ENCODE measurements around the gene ANXA7.

GRCh38 chr10:73344269-73344668, 69.6 kb downstream of the ANXA7 start:
- TF ChIP-seq, protein P1, sequence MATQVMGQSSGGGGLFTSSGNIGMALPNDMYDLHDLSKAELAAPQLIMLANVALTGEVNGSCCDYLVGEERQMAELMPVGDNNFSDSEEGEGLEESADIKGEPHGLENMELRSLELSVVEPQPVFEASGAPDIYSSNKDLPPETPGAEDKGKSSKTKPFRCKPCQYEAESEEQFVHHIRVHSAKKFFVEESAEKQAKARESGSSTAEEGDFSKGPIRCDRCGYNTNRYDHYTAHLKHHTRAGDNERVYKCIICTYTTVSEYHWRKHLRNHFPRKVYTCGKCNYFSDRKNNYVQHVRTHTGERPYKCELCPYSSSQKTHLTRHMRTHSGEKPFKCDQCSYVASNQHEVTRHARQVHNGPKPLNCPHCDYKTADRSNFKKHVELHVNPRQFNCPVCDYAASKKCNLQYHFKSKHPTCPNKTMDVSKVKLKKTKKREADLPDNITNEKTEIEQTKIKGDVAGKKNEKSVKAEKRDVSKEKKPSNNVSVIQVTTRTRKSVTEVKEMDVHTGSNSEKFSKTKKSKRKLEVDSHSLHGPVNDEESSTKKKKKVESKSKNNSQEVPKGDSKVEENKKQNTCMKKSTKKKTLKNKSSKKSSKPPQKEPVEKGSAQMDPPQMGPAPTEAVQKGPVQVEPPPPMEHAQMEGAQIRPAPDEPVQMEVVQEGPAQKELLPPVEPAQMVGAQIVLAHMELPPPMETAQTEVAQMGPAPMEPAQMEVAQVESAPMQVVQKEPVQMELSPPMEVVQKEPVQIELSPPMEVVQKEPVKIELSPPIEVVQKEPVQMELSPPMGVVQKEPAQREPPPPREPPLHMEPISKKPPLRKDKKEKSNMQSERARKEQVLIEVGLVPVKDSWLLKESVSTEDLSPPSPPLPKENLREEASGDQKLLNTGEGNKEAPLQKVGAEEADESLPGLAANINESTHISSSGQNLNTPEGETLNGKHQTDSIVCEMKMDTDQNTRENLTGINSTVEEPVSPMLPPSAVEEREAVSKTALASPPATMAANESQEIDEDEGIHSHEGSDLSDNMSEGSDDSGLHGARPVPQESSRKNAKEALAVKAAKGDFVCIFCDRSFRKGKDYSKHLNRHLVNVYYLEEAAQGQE (IDR thresholded peaks at IDR 0.05; ENCODE audit: low read depth, low read length): peak; percentile 55; the same call in 1 of the 2 replicates
- TF ChIP-seq MAX (IDR thresholded peaks at IDR 0.05; ENCODE audit: low read depth, low read length) (no peak), POLR2AphosphoS5 (IDR thresholded peaks at IDR 0.05; ENCODE audit: low read length) (no peak), HDGF (IDR thresholded peaks at IDR 0.05) (no peak), TBL1XR1 (IDR thresholded peaks at IDR 0.05; ENCODE audit: low read depth, low read length) (no peak), ZNF217 (IDR thresholded peaks at IDR 0.05) (no peak), MEF2B (IDR thresholded peaks at IDR 0.05; ENCODE audit: partially characterized antibody, poor library complexity, severe bottlenecking) (no peak), CHD2 (IDR thresholded peaks at IDR 0.05; ENCODE audit: borderline replicate concordance, low read depth, low read length) (no peak), CBX3 (IDR thresholded peaks at IDR 0.05; ENCODE audit: borderline replicate concordance, low read depth) (no peak)
- TF ChIP-seq, protein P2, sequence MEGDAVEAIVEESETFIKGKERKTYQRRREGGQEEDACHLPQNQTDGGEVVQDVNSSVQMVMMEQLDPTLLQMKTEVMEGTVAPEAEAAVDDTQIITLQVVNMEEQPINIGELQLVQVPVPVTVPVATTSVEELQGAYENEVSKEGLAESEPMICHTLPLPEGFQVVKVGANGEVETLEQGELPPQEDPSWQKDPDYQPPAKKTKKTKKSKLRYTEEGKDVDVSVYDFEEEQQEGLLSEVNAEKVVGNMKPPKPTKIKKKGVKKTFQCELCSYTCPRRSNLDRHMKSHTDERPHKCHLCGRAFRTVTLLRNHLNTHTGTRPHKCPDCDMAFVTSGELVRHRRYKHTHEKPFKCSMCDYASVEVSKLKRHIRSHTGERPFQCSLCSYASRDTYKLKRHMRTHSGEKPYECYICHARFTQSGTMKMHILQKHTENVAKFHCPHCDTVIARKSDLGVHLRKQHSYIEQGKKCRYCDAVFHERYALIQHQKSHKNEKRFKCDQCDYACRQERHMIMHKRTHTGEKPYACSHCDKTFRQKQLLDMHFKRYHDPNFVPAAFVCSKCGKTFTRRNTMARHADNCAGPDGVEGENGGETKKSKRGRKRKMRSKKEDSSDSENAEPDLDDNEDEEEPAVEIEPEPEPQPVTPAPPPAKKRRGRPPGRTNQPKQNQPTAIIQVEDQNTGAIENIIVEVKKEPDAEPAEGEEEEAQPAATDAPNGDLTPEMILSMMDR (IDR thresholded peaks at IDR 0.05 in 2 of 3, conservative IDR thresholded peaks at IDR 0.05 in 1 of 3; ENCODE audit: control insufficient read depth in 2 of 3, extremely low read depth in 1 of 3, insufficient read depth in 1 of 3, low read depth in 3 of 3, low read length in 3 of 3): no peak
- TF ChIP-seq, protein P3, sequence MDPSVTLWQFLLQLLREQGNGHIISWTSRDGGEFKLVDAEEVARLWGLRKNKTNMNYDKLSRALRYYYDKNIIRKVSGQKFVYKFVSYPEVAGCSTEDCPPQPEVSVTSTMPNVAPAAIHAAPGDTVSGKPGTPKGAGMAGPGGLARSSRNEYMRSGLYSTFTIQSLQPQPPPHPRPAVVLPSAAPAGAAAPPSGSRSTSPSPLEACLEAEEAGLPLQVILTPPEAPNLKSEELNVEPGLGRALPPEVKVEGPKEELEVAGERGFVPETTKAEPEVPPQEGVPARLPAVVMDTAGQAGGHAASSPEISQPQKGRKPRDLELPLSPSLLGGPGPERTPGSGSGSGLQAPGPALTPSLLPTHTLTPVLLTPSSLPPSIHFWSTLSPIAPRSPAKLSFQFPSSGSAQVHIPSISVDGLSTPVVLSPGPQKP (IDR thresholded peaks at IDR 0.05; ENCODE audit: low read depth, low read length): no peak
